ENCODE results near the gene FAM186B.

Gene FAM186B

GRCh38 chr12:49537752-49538509, 67.5 kb downstream of the FAM186B start:
- no peak for TF ChIP-seq CTCF (IDR thresholded peaks at IDR 0.05; ENCODE audit: low read depth, low read length, missing control alignments)
- peak overlapping the region; percentile 25 for H3K4me3 ChIP-seq (replicated peaks; ENCODE audit: low read depth, low read length)
- no peak for DNase-seq (ENCODE audit: extremely low read depth, low read depth)

Data from HFF-Myc (cell line).